H1 (cell line): ENCODE results near the gene REELD1. TPM values are rescaled to one million over a fixed set of nuclear protein-coding genes. Genes with fewer than 3 reads are reported as not detected.

Experiments used
- BRCA1 ChIP-seq: IDR thresholded peaks from 2 replicates; pipeline ENCODE4 v1.6.1; 2012; ENCODE audit warnings: low read depth, low read length, improper control_type of control experiment
- CHD7 ChIP-seq: fragments of 300-600 bp; sonication (generic); IDR thresholded peaks from 2 replicates; pipeline ENCODE4 v1.7.1; 2012; ENCODE audit warnings: low read length, moderate library complexity, mild to moderate bottlenecking, inconsistent platforms; ENCODE audit not compliant: insufficient replicate concordance
- EGR1 ChIP-seq: IDR thresholded peaks from 2 replicates; pipeline ENCODE4 v1.6.1; 2011; ENCODE audit warnings: low read depth, low read length, borderline replicate concordance
- HDAC2 ChIP-seq, 2 experiments: fragments of 300-600 bp in 1 of 2; sonication (generic) in 1 of 2; IDR thresholded peaks; 2 replicates each; pipeline ENCODE4 v1.6.1; 2011 to 2012; ENCODE audit warnings: low read depth in 2 of 2, low read length in 2 of 2, mild to moderate bottlenecking in 2 of 2, moderate library complexity in 2 of 2, borderline replicate concordance in 1 of 2, inconsistent platforms in 1 of 2
- JUND ChIP-seq: IDR thresholded peaks from 2 replicates; pipeline ENCODE4 v1.6.1; 2011; ENCODE audit warnings: mild to moderate bottlenecking, improper control_type of control experiment, low read length
- KDM1A ChIP-seq: fragments of 200-600, 300-600 bp; sonication (generic); IDR thresholded peaks from 2 replicates; pipeline ENCODE4 v1.7.1; 2016; ENCODE audit warnings: mild to moderate bottlenecking, low read length, borderline replicate concordance
- MAFK ChIP-seq: IDR thresholded peaks from 2 replicates; pipeline ENCODE4 v1.6.1; 2012; ENCODE audit warnings: low read depth, mild to moderate bottlenecking, improper control_type of control experiment, low read length
- RBBP5 ChIP-seq: IDR thresholded peaks from 2 replicates; pipeline ENCODE4 v1.7.1; 2012; ENCODE audit warnings: low read depth, mild to moderate bottlenecking, inconsistent platforms, low read length, moderate library complexity, borderline replicate concordance
- SAP30 ChIP-seq: fragments of 300-600 bp; sonication (generic); IDR thresholded peaks from 2 replicates; pipeline ENCODE4 v1.7.1; 2012; ENCODE audit warnings: low read length, moderate library complexity, mild to moderate bottlenecking, inconsistent platforms; ENCODE audit not compliant: insufficient read depth, insufficient replicate concordance
- SP1 ChIP-seq: IDR thresholded peaks from 2 replicates; pipeline ENCODE4 v1.6.1; 2011; ENCODE audit warnings: low read depth, low read length
- polyA plus RNA-seq, 7 experiments: library from polyadenylated mRNA; depleted of rRNA in 3 of 7; stranded (reverse) in 5 of 7; unstranded in 2 of 7; fragments of >200 nt in 5 of 7; fragments of 200-250 nt in 2 of 7; gene quantifications; 1 replicate in 5 of 7; 2 replicates in 1 of 7; 4 replicates in 1 of 7; pipeline versions ENCODE4 v1.2.1 to v1.2.3, GENCODE V29; 2011 to 2013; ENCODE audit warnings: missing spikeins in 2 of 7, mixed read lengths in 2 of 7
- total RNA-seq: library from RNA; stranded (reverse); fragmentation: NEBNext Ultra II Directional; extraction: Animal tissue kit (Norgen Biotek cat#: 25700); gene quantifications from 2 replicates; pipeline ENCODE4 v1.2.1, GENCODE V29; 2021

Gene REELD1
- total and polyA plus RNA-seq, 2 of the 8 experiments (the other 6 are each of a cell fraction or from before 2014, with no cell fraction given): 0.03 TPM; not detected in 1

GRCh38 chr4:146265950-146266490, 51.7 kb downstream of the REELD1 start (continued):
- TF ChIP-seq CHD7 (no peak), RBBP5 (no peak), SP1 (no peak), KDM1A (no peak), BRCA1 (no peak), HDAC2 (IDR thresholded peaks at IDR 0.05; ENCODE audit: borderline replicate concordance in 1 of 2, low read depth in 2 of 2, low read length in 2 of 2) (no peak), SAP30 (no peak), JUND (no peak), MAFK (no peak), EGR1 (no peak)
